ENCODE measurements around the gene CD300A. TPM values are rescaled to one million over a fixed set of nuclear protein-coding genes. Genes with fewer than 3 reads are reported as not detected.

The CD300A gene
- total RNA-seq, 1 donor from 2014 or later, result 49.6 TPM

GRCh38 chr17:74454197-74455024 is 12.0 kb upstream of the CD300A start:
- intact Hi-C loops (cut with micrococcal nuclease), result loop anchor here (2.0 kb wide), 2 partner anchors 22 to 242 kb away; partner anchors contain the start of genes GPRC5C and TTYH2

- intact Hi-C loops (cut with micrococcal nuclease), result loop anchor here (2.0 kb wide), 2 partner anchors 22 to 242 kb away; partner anchors contain the start of genes GPRC5C and TTYH2
These were observed 11.3 kb upstream of the CD300A start for GRCh38 chr17:74455025-74455545.

- intact Hi-C loops (cut with micrococcal nuclease), result loop anchor here (1.0 to 2.0 kb wide), 3 partner anchors 23 to 243 kb away; partner anchors contain the start of genes GPRC5C and TTYH2
These were observed 10.6 kb upstream of the CD300A start for GRCh38 chr17:74455821-74456220.

GRCh38 chr17:74457146-74457819 is 9.2 kb upstream of the CD300A start:
- intact Hi-C loops (cut with micrococcal nuclease), result loop anchor here (1.0 kb wide), 4 partner anchors 36 to 156 kb away; no protein-coding TSS in a partner anchor

GRCh38 chr17:74457820-74458166 is 8.6 kb upstream of the CD300A start:
- intact Hi-C loops (cut with micrococcal nuclease), result loop anchor here (1.0 kb wide), 4 partner anchors 36 to 156 kb away; no protein-coding TSS in a partner anchor

GRCh38 chr17:74458835-74459234 is 7.6 kb upstream of the CD300A start:
- intact Hi-C loops (cut with micrococcal nuclease), result no loop called here

- intact Hi-C loops (cut with micrococcal nuclease), result no loop called here
These were observed 6.8 kb upstream of the CD300A start for GRCh38 chr17:74459622-74460021.

GRCh38 chr17:74460241-74460640 is 6.2 kb upstream of the CD300A start:
- intact Hi-C loops (cut with micrococcal nuclease), result no loop called here

GRCh38 chr17:74460996-74461395 is 5.4 kb upstream of the CD300A start:
- intact Hi-C loops (cut with micrococcal nuclease), result no loop called here

GRCh38 chr17:74461611-74462010 is 4.8 kb upstream of the CD300A start:
- intact Hi-C loops (cut with micrococcal nuclease), result no loop called here

- intact Hi-C loops (cut with micrococcal nuclease), result no loop called here
These were observed 1.6 kb upstream of the CD300A start for GRCh38 chr17:74464730-74465377.

- intact Hi-C loops (cut with micrococcal nuclease), result no loop called here
These were observed 890 bp upstream of the CD300A start for GRCh38 chr17:74465378-74466110.

- intact Hi-C loops (cut with micrococcal nuclease), result no loop called here
These were observed 372 bp downstream of the CD300A start for GRCh38 chr17:74466828-74467184.

- intact Hi-C loops (cut with micrococcal nuclease), result no loop called here
These were observed 952 bp downstream of the CD300A start for GRCh38 chr17:74467221-74467951.

- intact Hi-C loops (cut with micrococcal nuclease), result no loop called here
These were observed 4.9 kb downstream of the CD300A start for GRCh38 chr17:74471341-74471740.

GRCh38 chr17:74472890-74473289 is 6.5 kb downstream of the CD300A start:
- intact Hi-C loops (cut with micrococcal nuclease), result no loop called here

GRCh38 chr17:74473294-74473693 is 6.9 kb downstream of the CD300A start:
- intact Hi-C loops (cut with micrococcal nuclease), result no loop called here

GRCh38 chr17:74474043-74474792 is 7.8 kb downstream of the CD300A start:
- intact Hi-C loops (cut with micrococcal nuclease), result no loop called here

GRCh38 chr17:74475189-74475588 is 8.8 kb downstream of the CD300A start:
- intact Hi-C loops (cut with micrococcal nuclease), result no loop called here

- intact Hi-C loops (cut with micrococcal nuclease), result no loop called here
These were observed 11.0 kb downstream of the CD300A start for GRCh38 chr17:74477411-74477810.

Data from T-helper 1 cell treated with Interleukin-12 subunit alpha and Interleukin-12 subunit beta and Interleukin-4 antibody, amounts not matched to agents 30 ng/mL and 1 ng/mL, for 36 hours (primary cell).